Skin epidermis (tissue), 12 donors: Measurements from ENCODE around the gene KCNA1.
"Not testable (repeated sequence)": the region's sequence is repeated elsewhere in the genome, so short reads cannot be mapped to it uniquely, and the experiment has no call there.

Experiments used
- H3K27ac ChIP-seq, 21 experiments: fragments of 200-600 bp; sonication (generic) in 11 of 21; one replicate each; pipeline ENCODE4 v1.5.0; 2020; ENCODE audit warnings: mild to moderate bottlenecking in 3 of 21, inconsistent platforms in 2 of 21, moderate library complexity in 2 of 21
- H3K4me3 ChIP-seq, 7 experiments: fragments of 200-600 bp; sonication (generic) in 2 of 7; one replicate each; pipeline ENCODE4 v1.5.0; 2020; ENCODE audit warnings: inconsistent platforms in 2 of 7, mild to moderate bottlenecking in 2 of 7, moderate library complexity in 1 of 7

The KCNA1 gene

DNA sequence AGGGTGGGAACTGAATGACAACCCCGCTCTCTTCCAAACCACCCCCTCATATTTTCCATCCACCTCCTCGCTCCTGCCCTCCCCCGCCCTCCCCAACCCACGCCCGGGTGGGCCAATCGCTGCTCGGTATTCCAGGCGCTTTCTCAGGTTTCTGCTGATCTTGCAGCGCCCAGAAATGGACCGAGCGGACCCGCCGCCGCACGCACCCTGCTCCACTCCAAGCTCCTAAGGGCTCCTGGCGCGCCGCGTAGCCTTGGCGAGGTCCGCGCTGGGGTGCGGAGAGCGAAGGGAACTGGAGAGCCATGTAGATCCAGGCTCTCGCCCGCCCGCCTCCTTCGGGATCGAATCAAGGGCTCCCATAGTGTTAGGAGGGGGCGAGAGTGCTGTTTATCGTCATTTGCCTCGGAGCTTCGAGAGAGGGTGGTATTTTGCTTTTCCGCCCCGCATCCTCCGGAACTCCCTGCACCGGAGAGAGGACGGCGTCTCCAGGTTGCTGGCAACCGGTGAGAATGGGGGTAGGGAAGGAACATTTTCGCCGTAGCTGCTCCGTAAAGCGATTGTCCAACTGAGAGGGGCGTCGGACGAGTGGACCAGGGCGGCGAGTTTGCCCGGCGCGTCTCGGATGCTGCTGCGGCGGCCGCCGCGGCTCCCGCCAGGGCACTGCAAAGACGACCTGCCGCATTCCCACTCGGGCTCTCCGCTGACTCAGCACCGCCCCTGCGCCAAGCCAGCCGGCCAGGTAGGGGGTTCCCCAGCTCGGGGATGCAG, at the start of gene KCNA1:
Gene KCNA1 (plus strand): TSS at position 172 of the 768 bp plus-strand sequence. CDS start 1,474 bp downstream, outside the sequence.
- H3K4me3 ChIP-seq: peak within 1 kb of the TSS; percentile 0 to 30 (median 23)
- no peak within 1 kb of the TSS for H3K27ac ChIP-seq

DNA sequence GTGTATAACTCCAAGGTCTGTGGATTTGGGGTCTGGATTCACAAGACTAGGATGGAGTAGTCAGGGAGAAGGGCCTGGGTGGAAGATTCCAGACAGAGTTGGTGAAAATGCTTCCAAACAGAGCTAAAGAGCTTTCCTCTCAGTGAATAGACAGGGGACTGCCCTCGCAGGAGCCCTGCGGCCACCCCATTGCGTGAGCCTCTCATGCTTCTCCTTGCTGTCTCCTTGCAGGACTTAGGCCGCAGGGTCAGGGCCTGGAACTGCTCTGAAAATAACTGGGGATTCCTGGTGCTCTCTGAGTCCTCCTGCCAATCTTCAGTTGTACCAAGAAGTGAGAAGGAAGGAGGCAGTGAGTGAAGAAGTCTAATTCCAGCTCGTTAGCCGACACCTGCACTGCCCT, 49.0 kb upstream of the KCNA1 start:
- no peak overlapping the region for H3K27ac ChIP-seq

DNA sequence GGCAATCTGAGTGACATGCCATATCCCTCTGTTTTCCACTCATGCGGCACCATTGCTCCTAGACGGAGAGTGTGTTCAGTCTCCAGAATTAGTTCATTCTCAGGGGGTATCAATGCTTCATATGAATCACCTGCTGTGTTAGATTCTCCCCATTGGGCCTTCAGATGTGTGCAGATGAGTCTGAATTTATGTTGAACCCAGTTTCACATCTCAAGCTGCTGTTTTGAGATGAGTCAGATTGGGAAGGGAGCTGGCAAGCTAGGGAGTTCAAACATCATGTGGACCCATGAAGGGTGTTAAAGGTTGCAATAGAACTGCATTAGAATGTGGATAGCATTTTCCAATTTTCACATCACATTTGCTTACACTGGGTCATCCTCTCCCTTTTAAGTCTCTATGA, 46.9 kb upstream of the KCNA1 start:
- Histone ChIP-seq H3K27ac (no peak overlapping the region), H3K4me3 (no peak overlapping the region)

More for the DNA sequence above, 49.0 kb upstream of the KCNA1 start:
- no peak overlapping the region for H3K4me3 ChIP-seq

DNA sequence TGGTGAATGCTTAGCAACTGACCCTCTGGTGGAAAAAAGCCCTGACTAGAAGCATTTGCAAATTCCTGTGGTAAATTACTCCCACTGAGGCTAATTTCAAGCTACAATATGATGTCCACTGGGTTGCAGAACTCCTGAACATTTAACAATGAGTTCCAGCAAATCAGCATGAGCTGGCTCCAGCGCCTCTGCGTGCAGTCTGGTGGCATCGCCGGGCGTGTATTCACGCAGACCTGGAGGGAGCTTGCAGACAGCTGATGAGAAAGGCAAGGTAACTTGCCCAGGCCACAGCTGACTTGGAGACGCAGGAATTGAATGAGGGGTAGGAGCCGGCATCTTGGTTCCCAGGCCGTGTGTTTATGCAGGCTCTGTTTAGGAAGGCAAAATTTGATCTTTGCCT, 45.1 kb upstream of the KCNA1 start:
- Histone ChIP-seq H3K27ac (no peak overlapping the region), H3K4me3 (no peak overlapping the region)

DNA sequence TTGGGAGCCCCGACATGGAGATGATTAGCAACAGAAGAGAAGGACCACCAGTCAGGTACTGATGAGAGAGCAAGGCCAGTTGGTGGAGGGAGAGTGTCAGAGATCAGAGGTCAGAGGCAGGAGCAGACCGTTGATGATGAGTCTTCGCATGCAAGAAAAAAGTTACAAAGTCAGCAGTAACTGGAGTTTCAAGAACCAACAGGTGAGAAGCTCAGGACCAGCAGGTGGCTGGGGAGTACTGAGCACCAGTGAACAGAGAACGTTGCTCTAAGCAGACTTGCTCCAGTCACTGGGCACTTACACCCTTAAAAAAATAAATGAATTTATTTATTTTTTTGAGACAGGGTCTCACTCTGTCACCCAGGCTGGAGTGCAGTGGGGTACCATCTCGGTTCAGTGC, 44.5 kb upstream of the KCNA1 start:
- no peak overlapping the region for H3K27ac ChIP-seq

DNA sequence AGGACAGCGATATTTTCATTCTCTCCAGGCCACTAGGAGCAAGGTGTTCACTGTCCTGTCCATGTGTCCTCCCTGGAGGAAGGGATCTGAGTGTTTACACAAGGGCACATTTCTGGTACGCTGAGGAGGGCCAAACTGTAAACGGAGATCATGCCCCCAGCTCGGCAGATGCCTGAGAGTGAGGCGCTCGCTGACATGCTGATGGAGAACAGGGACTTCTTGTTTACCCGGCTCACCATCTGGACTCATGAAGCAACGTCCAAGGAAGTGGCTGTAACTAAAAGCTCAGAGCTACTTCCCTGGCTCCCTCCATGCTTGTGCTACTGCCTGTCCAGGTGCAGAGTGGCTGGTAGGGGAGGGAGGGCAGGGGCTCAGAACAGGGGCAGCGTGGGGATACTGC, 43.4 kb upstream of the KCNA1 start:
- no peak overlapping the region for H3K4me3 ChIP-seq
- no peak overlapping the region for H3K27ac ChIP-seq

More for the DNA sequence above, 44.5 kb upstream of the KCNA1 start:
- no peak overlapping the region for H3K4me3 ChIP-seq

DNA sequence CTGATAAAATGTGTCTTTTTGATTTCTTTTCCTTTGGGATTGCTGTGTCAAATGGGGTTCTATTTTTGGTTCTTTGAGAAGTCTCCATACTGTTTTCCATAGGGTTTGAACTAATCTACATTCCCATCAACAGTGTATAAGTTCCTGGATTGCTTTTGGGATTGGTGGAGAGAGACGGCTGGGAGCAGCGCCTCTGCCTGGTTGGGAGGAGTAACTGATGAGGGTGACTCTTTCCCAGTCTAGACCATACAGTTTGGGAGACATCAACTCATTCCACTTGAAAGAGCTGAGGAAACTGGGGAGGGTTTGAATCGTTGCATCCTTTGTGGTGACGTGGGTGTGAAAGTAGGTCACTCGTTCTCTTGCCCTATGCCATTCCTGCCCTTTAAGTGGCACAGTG, 42.3 kb upstream of the KCNA1 start:
- Histone ChIP-seq H3K4me3 (no peak overlapping the region), H3K27ac (no peak overlapping the region)

DNA sequence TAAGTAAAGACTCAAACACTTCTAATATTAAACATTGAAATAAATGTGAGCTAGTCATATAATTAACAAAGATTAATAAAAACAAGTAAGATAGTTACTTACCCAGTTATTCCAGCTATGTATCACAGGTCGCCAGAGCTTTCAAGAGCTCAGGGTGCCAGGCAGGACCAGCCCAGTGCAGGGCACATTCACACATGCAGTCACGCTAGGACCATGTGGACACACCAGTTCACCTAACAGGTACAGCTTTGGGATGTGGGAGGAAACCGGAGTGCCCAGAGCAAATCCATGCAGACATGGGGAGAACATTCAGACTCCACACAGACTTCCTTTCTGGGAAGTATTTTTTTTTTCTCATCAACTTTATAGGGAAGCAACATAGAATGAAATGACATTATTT, 39.3 kb upstream of the KCNA1 start:
- Histone ChIP-seq H3K27ac (no peak overlapping the region), H3K4me3 (no peak overlapping the region)

DNA sequence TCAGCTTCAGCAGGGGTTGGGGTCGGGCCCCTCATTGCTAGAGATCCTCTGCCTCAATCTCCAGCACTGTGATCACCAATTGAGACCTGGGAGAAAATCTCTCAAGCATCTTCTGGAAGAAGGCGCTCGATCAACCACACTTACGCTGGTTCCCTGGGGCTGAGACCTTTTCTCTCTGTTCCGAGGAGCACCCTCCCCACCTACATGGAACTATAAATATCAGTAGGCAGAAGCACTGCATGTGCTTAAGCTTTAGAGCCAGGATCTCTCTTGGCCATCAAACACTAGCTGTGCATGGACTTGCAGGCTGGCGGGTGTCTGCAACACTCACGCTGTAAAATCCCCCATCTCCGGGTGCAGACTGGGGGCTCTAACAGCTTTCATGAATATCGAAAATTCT, 38.2 kb upstream of the KCNA1 start:
- Histone ChIP-seq H3K27ac (no peak overlapping the region), H3K4me3 (no peak overlapping the region)

DNA sequence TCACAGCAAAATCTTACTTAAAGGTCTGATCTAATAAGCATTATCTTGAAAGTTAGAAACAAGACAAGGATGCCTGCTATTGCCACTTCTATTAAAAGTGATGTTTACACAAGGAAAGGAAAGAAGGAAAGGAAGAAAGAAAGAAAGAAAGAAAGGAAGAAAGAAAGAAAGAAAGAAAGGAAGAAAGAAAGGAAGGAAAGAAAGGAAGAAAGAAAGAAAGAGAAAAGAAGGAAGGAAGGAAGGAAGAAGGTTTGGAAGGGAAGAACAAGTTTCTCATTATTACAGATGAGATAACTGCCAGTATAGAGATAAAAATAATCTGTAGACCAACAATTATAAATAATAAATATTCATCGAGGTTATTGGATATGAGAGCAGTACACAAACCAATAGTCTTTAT, 35.8 kb upstream of the KCNA1 start:
- no peak overlapping the region for H3K27ac ChIP-seq
- H3K4me3 ChIP-seq: no peak overlapping the region

DNA sequence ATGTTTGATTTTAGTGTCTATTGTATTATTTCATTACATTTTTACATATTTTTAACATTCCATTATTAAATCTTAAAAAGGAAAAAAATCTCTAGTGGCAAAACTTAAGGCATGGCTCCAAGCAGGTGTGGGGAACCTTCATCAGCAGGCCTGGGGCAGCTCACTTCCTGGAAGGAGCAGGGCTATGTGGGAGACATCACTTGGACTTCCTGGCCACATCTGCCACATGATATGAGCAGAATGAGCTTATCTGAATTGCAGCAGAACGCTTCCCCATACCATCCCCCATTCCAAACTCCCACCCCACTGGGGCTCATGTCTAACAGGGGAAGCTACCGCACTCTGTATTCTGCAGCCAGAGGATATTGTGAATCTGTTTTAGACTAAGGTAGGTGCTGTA, 35.0 kb upstream of the KCNA1 start:
- Histone ChIP-seq H3K27ac (no peak overlapping the region), H3K4me3 (no peak overlapping the region)

DNA sequence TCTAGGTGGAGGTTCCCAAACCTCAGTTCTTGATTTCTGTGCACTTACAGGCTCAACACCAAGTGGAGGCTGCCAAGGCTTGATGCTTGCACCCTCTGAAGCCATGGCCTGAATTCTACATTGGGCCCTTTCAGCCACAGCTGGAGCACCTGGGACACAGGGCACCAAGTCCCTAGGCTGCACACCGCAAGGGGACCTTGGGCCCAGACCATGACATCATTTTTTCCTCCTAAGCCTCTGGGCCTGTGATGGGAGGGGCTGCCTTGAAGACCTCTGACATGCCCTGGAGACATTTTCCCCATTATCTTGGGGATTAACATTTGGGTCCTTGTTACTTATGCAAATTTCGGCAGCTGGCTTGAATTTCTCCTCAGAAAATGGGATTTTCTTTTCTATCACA, 30.2 kb upstream of the KCNA1 start:
- not testable (repeated sequence) for H3K4me3 ChIP-seq, H3K27ac ChIP-seq

DNA sequence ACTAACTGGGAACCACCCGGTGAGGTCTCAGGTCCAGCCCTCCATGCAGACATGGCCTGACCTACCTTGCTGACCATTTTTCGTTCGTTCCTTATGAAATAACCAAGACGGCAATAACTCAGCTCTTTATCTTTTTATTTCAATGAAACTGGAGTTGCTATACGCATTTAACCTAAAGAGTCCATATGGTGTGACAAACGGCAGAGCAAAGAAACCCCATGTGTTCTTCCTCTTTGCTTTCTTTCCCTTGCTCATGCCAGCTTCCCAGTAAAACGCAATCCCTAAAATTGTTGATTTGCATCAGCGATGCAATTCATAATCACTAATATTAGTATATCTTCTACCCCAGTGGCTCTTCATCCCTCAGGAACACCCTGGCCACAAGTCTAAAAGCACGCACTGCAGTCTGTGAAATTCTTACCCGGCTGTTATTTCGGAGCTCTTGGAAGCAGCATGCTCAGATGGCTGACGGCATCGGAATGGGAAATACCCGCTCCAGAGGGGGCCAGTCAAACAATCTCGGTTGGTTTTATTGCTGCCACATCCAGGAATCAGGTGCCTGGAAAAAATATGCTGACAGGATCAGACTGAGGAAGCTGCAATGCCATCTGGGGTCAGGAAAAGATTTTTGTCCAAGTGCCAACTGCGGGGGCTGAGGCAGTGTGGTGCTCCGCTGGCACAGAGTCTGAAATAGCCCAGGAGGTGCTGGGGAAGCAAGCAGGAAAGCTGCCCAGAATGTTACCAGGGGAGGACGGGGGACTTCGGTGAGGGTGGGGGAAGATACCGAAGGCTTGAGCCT, 28.2 kb upstream of the KCNA1 start:
- Histone ChIP-seq H3K27ac (no peak overlapping the region), H3K4me3 (no peak overlapping the region)

DNA sequence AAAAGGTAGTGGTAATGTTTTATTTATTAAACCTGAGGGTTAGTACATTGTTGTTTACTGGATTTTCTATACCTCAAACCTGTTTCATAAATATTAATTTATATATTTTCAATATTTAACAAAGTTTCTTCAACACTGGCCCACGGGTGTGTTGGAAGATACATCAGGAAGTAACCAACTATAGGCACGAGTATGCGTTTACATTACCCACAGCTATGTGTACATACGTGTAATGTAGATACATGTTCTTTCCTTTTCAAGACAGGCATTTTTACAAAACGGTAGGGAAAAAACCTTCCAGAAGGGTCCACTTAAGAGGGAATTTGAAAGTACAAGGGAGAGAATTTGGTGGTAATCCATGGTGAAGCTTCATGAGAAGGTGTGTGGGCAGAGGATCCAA, 17.8 kb upstream of the KCNA1 start:
- no peak overlapping the region for H3K27ac ChIP-seq
- no peak overlapping the region for H3K4me3 ChIP-seq

DNA sequence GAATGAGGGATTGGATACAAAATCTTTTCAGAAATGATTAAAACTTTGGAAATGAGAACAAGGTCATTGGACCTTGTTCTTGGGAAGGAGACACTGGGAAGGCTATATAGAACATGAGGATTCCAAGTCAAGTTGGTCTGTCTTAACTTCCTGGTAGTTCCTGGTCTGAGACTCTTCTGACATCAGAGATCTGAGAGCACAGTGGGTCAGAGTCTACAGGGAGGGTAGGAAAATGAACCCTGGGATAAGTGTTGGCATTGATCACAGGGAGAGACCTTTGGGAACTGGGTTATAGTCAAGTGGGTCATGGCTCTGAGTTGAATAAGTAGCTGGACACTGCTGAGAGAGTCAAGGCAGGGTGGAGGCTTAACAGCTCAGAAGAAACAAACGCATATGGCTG, 17.3 kb upstream of the KCNA1 start:
- H3K27ac ChIP-seq: no peak overlapping the region
- H3K4me3 ChIP-seq: no peak overlapping the region

DNA sequence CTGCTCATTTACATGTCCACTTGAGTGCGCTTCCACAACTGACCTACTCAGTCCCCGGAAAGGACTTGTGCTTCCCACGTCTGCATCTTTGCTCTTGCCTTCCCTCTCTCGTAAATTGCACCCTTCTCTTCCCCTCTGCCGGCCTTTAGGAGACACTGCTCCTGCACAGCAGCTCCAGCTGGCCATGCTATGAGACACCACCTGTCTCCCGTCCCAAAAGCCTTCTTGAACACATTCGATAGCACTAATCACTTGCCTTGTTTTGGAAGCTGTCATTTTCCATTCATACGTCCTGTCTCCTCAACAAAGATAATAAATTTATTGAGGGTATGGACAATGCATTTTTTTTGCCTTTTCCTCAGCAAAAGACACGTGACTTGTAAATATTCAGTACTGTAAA, 15.7 kb upstream of the KCNA1 start:
- H3K27ac ChIP-seq: no peak overlapping the region

DNA sequence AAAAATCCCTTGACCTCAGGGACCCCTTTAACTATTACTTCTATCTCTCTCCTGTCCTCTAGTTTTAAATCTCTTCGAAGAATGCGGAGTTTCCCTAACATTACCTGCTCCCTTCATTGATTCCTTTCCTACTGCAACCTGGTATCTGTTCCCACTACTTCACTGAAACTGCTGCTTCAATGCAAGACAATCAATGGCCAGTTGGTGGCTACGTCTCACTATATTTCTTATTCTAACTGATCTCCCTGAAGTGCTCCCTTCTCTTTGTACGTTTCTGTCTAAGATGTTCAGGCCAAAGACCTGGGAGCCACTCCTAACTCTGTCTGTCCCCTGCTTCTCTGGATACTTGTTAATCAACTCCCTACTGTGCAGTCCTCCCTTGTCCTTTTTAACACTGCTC, 10.3 kb upstream of the KCNA1 start:
- no peak overlapping the region for H3K4me3 ChIP-seq
- no peak overlapping the region for H3K27ac ChIP-seq

More for the DNA sequence above, 15.7 kb upstream of the KCNA1 start:
- no peak overlapping the region for H3K4me3 ChIP-seq

DNA sequence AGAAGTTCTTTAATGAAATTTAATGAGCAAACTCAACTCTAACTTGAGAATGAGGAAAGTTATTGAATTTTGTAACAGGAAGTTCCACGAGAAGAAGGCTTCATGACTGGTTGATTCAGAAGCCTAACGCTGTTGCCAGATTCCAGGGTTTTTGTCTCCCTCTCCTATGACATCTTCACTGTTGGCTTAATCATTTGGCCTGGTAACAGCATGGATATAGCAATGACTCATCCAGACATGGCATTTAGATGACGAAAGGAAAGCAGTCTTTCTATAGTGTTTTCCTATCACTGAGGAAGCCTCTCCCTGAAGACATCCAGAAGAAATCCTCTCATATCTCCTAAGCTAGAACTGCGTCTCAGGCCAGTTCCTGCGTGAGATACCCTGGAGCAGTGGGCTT, 9.4 kb upstream of the KCNA1 start:
- H3K4me3 ChIP-seq: no peak overlapping the region
- no peak overlapping the region for H3K27ac ChIP-seq

DNA sequence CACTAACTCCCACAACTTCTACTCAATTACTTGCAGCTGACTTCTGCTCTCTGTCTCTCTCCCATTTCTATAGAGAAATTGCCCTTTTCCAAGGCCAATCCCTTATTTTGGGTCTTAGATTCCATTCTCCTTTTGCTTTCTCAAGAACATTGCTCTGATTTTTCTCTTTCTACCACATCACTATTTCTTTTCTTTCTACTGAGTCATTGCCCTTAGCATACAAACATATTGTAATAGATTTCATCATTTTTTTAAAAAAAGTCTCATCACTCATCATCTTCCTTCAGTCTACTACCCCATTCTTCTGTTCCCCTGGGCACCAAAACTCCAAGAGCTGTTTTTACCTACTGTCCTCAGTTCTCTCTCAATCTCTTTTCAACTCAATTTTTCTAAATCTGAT, 4.4 kb upstream of the KCNA1 start:
- no peak overlapping the region for H3K4me3 ChIP-seq
- no peak overlapping the region for H3K27ac ChIP-seq

DNA sequence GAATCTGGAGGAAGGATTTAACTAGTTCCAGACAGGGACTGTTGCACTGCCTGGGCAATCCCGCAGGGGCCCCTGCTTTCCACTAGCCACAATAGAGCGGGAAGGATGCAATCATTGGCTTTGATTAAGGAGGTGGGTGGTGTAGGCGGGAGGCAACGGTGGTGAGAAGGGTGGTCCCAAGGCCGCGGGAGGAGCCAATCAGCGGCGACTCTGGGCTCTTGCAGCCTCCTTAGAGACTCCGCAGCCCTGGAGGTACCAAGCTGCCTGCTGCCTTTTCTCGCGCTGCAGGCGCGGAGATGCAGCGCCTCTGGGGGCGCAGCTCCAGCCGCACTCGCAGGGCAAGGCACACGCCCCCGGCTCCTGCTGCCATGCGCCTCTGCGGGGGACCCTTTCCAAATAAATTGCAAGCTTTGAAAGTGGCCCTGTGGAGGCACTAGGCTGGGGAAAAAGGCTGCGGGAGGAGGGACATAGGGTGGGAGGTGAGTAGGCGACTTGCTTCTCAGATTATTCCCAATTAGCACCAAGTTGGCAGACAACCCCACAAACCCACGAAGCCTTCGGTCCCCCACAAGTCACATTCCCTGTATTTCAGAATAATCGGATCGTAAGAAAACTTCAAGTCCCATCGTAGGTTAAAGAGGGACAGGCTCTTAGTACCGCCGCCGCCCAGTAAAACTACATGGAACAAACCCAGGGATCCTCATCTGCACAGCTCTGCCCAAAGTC, 858 bp upstream of the KCNA1 start:
- Histone ChIP-seq H3K27ac (no peak overlapping the region), H3K4me3 (peak overlapping the region in 1 of 7 experiments; percentile 30)

DNA sequence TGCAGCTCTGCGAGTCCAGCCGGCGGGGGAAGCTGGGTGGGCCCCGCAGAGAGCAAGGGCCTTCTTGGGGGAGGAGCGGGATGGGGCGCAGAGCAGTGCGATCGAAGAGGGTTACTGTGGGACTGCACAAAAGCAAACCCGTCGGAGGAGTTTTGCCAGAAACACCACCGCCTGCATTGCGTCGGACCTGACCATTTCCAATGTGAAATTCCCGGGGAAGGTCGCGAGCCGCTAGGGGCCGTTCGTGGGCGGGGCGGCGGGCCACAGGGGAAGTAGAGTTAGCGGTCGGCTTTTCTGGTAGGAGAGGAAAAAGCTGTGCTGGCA, 333 bp upstream of the KCNA1 start:
- Histone ChIP-seq H3K27ac (no peak overlapping the region), H3K4me3 (peak overlapping the region in 3 of 7 experiments; percentile 23 to 30 (median 25))
